ENCODE data around the gene ELMOD3.

ELMOD3 gene

DNA sequence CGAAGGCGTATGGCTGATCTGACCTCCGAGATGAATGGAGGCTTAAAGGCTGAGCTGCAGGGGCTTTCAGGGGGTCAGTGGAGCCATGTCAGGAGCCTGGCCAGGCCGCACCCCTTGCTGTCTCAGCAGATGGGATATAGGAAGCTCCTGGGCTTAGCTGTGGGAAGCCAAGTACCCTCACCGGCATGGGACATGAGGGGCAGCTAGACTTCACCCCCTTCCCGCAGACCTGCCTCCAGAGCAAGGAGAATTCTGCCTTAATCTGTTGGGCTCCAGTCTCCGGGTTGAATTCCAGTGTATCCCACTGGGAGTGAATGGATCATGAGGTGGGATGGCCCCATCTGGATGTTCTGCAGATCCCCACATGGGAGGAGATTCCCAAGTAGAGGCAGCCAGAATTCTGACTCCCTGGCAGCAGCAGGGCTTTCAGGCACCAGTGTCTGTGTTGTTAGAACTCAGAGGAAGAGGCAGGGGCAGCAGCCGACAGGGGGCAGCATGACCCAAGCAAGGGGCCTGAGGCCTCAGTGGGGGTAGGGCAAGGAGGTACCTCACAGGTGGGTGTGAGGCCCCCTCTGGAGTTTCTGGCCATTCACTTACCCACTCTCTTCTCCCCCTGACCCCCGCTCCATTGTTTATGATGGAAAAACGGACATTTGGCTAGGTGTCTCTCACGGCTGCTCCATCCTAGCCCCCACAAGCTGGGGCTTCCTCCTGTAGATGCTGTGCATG is 36.5 kb downstream of the ELMOD3 start:
- Histone ChIP-seq H3K4me1 (ENCODE audit: control insufficient read depth, insufficient read depth, low read length) (no peaks in the 10 kb centered on the region), H3K27ac (ENCODE audit: low read length) (no peak overlapping the region), H3K4me3 (ENCODE audit: low read length) (no peak overlapping the region), H3K36me3 (ENCODE audit: control insufficient read depth, insufficient read depth, low read length) (0 out of 2 replicates have a peak, but pooled peaks cover 4% of the 10 kb centered on the region), H3K9me3 (ENCODE audit: control insufficient read depth, insufficient read depth, low read length) (no peaks in the 10 kb centered on the region), H3K27me3 (ENCODE audit: control insufficient read depth, insufficient read depth, low read length) (no peaks in the 10 kb centered on the region)
- no CpG with 5 or more reads among the region's 11 CpGs for WGBS (ENCODE audit: insufficient coverage, insufficient read length)
- no peak for DNase-seq (ENCODE audit: low read depth, low spot score)

DNA sequence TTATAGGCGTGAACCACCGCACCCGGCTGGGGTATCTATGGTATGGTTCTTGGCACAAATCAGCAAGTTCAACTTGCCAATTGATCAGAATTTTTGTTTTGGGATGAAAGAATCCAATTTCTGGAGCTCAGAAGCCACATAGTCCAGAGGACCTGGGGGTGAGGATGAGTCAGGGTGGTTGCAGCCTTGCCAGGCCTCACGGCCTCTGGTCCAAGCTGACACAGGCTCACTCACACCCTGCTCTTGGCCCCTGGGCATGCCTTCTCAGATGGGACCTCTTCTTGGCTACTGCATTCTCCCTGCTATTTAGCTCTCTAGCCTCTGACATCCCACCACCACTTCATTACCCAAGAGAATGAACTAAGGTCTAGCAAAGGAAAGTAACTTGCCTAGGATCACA is 39.3 kb downstream of the ELMOD3 start:
- no peak for DNase-seq (ENCODE audit: low read depth, low spot score)
- no peaks in the 10 kb centered on the region for H3K4me1 ChIP-seq (ENCODE audit: control insufficient read depth, insufficient read depth, low read length)
- WGBS (ENCODE audit: insufficient coverage, insufficient read length) = no CpG with 5 or more reads among the region's 4 CpGs
- no peaks in the 10 kb centered on the region for H3K27me3 ChIP-seq (ENCODE audit: control insufficient read depth, insufficient read depth, low read length)
- H3K27ac ChIP-seq (ENCODE audit: low read length) = no peak overlapping the region
- H3K4me3 ChIP-seq (ENCODE audit: low read length) = no peak overlapping the region
- H3K9me3 ChIP-seq (ENCODE audit: control insufficient read depth, insufficient read depth, low read length) = no peaks in the 10 kb centered on the region
- H3K36me3 ChIP-seq (ENCODE audit: control insufficient read depth, insufficient read depth, low read length) = 0 out of 2 replicates have a peak, but pooled peaks cover 8% of the 10 kb centered on the region

DNA sequence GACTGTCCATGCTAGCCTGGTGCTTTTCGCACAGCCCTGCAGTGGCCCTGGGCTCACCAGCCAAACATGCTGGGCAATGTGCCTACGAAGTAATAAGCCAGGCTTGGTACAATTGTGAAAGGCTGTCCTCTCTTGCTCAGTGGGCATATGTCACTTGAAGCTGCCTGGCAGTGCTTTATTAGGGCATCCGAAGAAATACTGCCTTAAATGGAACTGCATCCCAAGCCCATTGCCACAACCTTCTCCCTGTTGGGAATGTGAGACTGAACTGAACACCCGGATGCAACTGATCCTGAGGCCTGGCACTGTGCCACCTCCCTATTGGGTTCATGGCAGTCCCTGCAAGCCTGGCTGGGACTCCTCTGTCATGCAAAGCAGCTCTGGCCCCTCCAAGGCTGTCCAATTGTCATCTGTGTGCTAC is 39.7 kb downstream of the ELMOD3 start:
- H3K36me3 ChIP-seq (ENCODE audit: control insufficient read depth, insufficient read depth, low read length) = peaks cover 8% of the 10 kb centered on the region; the same call in 1 of the 2 replicates
- H3K27me3 ChIP-seq (ENCODE audit: control insufficient read depth, insufficient read depth, low read length) = no peaks in the 10 kb centered on the region
- no CpG with 5 or more reads among the region's 4 CpGs for WGBS (ENCODE audit: insufficient coverage, insufficient read length)
- no peak overlapping the region for H3K27ac ChIP-seq (ENCODE audit: low read length)
- H3K9me3 ChIP-seq (ENCODE audit: control insufficient read depth, insufficient read depth, low read length) = no peaks in the 10 kb centered on the region
- no peak for DNase-seq (ENCODE audit: low read depth, low spot score)
- H3K4me3 ChIP-seq (ENCODE audit: low read length) = no peak overlapping the region
- no peaks in the 10 kb centered on the region for H3K4me1 ChIP-seq (ENCODE audit: control insufficient read depth, insufficient read depth, low read length)

GRCh38 chr2:85394976-85395375 is 40.4 kb downstream of the ELMOD3 start:
- DNase-seq (ENCODE audit: low read depth, low spot score) = no peak
- H3K4me3 ChIP-seq (ENCODE audit: low read length) = no peak overlapping the region
- H3K27me3 ChIP-seq (ENCODE audit: control insufficient read depth, insufficient read depth, low read length) = no peaks in the 10 kb centered on the region
- no peaks in the 10 kb centered on the region for H3K9me3 ChIP-seq (ENCODE audit: control insufficient read depth, insufficient read depth, low read length)
- H3K4me1 ChIP-seq (ENCODE audit: control insufficient read depth, insufficient read depth, low read length) = no peaks in the 10 kb centered on the region
- H3K27ac ChIP-seq (ENCODE audit: low read length) = no peak overlapping the region
- peaks cover 7% of the 10 kb centered on the region; the same call in 1 of the 2 replicates for H3K36me3 ChIP-seq (ENCODE audit: control insufficient read depth, insufficient read depth, low read length)
- no CpG with 5 or more reads among the region's 6 CpGs for WGBS (ENCODE audit: insufficient coverage, insufficient read length)

- Histone ChIP-seq H3K4me3 (ENCODE audit: low read length) (no peak overlapping the region), H3K27ac (ENCODE audit: low read length) (no peak overlapping the region)
Measured at GRCh38 chr2:85395912-85396475, 41.4 kb downstream of the ELMOD3 start.

GRCh38 chr2:85396531-85397470 is 42.2 kb downstream of the ELMOD3 start:
- Histone ChIP-seq H3K36me3 (ENCODE audit: control insufficient read depth, insufficient read depth, low read length) (peaks cover 7% of the 10 kb centered on the region; the same call in 1 of the 2 replicates), H3K27me3 (ENCODE audit: control insufficient read depth, insufficient read depth, low read length) (no peaks in the 10 kb centered on the region), H3K4me3 (ENCODE audit: low read length) (no peak overlapping the region), H3K9me3 (ENCODE audit: control insufficient read depth, insufficient read depth, low read length) (no peaks in the 10 kb centered on the region), H3K4me1 (ENCODE audit: control insufficient read depth, insufficient read depth, low read length) (no peaks in the 10 kb centered on the region), H3K27ac (ENCODE audit: low read length) (no peak overlapping the region)
- no CpG with 5 or more reads among the region's 5 CpGs for WGBS (ENCODE audit: insufficient coverage, insufficient read length)
- DNase-seq (ENCODE audit: low read depth, low spot score) = no peak

More at GRCh38 chr2:85395912-85396475, 41.4 kb downstream of the ELMOD3 start:
- H3K27me3 ChIP-seq (ENCODE audit: control insufficient read depth, insufficient read depth, low read length) = no peaks in the 10 kb centered on the region
- H3K4me1 ChIP-seq (ENCODE audit: control insufficient read depth, insufficient read depth, low read length) = no peaks in the 10 kb centered on the region
- WGBS (ENCODE audit: insufficient coverage, insufficient read length) = no CpG with 5 or more reads among the region's 14 CpGs
- DNase-seq (ENCODE audit: low read depth, low spot score) = no peak
- H3K36me3 ChIP-seq (ENCODE audit: control insufficient read depth, insufficient read depth, low read length) = peaks cover 7% of the 10 kb centered on the region; the same call in 1 of the 2 replicates
- H3K9me3 ChIP-seq (ENCODE audit: control insufficient read depth, insufficient read depth, low read length) = no peaks in the 10 kb centered on the region

DNA sequence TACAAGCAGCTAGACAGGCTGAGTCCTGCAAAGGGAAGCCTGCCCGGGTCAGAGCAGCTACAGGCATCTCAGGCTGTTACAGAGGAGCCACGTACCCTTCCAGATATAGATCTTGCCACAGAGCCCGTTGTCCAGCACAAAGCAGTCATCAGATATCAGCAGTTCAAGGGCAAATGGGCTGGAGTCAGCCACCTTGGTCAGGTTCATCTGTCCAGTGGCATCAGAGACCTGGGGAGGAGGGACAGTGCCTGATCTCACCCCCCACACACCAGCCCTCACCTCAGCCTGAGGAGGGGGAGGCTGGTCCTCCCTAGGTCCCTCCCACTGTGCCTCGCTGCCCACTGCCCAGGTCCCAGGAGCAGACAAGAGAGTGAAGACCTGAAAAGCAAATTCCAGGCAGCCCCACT is 43.4 kb downstream of the ELMOD3 start:
- no peak overlapping the region for H3K4me3 ChIP-seq (ENCODE audit: low read length)
- no peaks in the 10 kb centered on the region for H3K9me3 ChIP-seq (ENCODE audit: control insufficient read depth, insufficient read depth, low read length)
- no peaks in the 10 kb centered on the region for H3K27me3 ChIP-seq (ENCODE audit: control insufficient read depth, insufficient read depth, low read length)
- H3K36me3 ChIP-seq (ENCODE audit: control insufficient read depth, insufficient read depth, low read length) = peaks cover 7% of the 10 kb centered on the region; the same call in 1 of the 2 replicates
- no peak for DNase-seq (ENCODE audit: low read depth, low spot score)
- no CpG with 5 or more reads among the region's 4 CpGs for WGBS (ENCODE audit: insufficient coverage, insufficient read length)
- H3K4me1 ChIP-seq (ENCODE audit: control insufficient read depth, insufficient read depth, low read length) = no peaks in the 10 kb centered on the region
- H3K27ac ChIP-seq (ENCODE audit: low read length) = no peak overlapping the region

GRCh38 chr2:85398426-85399182 is 44.0 kb downstream of the ELMOD3 start:
- Histone ChIP-seq H3K4me3 (ENCODE audit: low read length) (no peak overlapping the region; the same call in 1 of the 2 replicates), H3K27me3 (ENCODE audit: control insufficient read depth, insufficient read depth, low read length) (no peaks in the 10 kb centered on the region), H3K9me3 (ENCODE audit: control insufficient read depth, insufficient read depth, low read length) (no peaks in the 10 kb centered on the region), H3K27ac (ENCODE audit: low read length) (no peak overlapping the region), H3K4me1 (ENCODE audit: control insufficient read depth, insufficient read depth, low read length) (no peaks in the 10 kb centered on the region), H3K36me3 (ENCODE audit: control insufficient read depth, insufficient read depth, low read length) (peaks cover 7% of the 10 kb centered on the region; the same call in 1 of the 2 replicates)
- no CpG with 5 or more reads among the region's 8 CpGs for WGBS (ENCODE audit: insufficient coverage, insufficient read length)
- no peak for DNase-seq (ENCODE audit: low read depth, low spot score)

- Histone ChIP-seq H3K27me3 (ENCODE audit: control insufficient read depth, insufficient read depth, low read length) (no peaks in the 10 kb centered on the region), H3K4me1 (ENCODE audit: control insufficient read depth, insufficient read depth, low read length) (no peaks in the 10 kb centered on the region), H3K27ac (ENCODE audit: low read length) (no peak overlapping the region), H3K9me3 (ENCODE audit: control insufficient read depth, insufficient read depth, low read length) (no peaks in the 10 kb centered on the region), H3K4me3 (ENCODE audit: low read length) (no peak overlapping the region), H3K36me3 (ENCODE audit: control insufficient read depth, insufficient read depth, low read length) (peaks cover 7% of the 10 kb centered on the region; the same call in 1 of the 2 replicates)
- no CpG with 5 or more reads among the region's 8 CpGs for WGBS (ENCODE audit: insufficient coverage, insufficient read length)
- DNase-seq (ENCODE audit: low read depth, low spot score) = no peak
Measured at GRCh38 chr2:85399183-85399455, 44.5 kb downstream of the ELMOD3 start.

DNA sequence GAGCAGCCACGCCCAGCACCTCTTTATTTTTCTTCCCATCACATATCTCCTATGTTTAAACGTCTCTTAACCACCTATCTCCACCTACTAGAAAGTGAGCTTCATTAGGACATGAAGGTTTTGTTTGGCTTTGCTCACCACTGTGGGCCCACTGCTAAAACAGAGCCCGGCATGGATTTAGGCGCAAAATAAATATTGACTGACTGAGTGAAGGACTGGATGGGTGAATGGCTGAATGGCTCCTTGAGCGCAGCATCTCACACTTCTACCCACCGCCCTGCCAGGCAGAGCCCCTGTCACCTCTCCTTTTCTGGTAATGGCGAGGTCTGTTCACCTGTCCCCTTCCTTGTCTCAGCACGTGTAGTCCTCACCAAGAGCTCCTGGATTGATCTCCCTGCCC is 45.5 kb downstream of the ELMOD3 start:
- H3K9me3 ChIP-seq (ENCODE audit: control insufficient read depth, insufficient read depth, low read length) = no peaks in the 10 kb centered on the region
- no peak for DNase-seq (ENCODE audit: low read depth, low spot score)
- no CpG with 5 or more reads among the region's 8 CpGs for WGBS (ENCODE audit: insufficient coverage, insufficient read length)
- no peak overlapping the region for H3K27ac ChIP-seq (ENCODE audit: low read length)
- H3K36me3 ChIP-seq (ENCODE audit: control insufficient read depth, insufficient read depth, low read length) = peaks cover 7% of the 10 kb centered on the region; the same call in 1 of the 2 replicates
- no peak overlapping the region for H3K4me3 ChIP-seq (ENCODE audit: low read length)
- no peaks in the 10 kb centered on the region for H3K4me1 ChIP-seq (ENCODE audit: control insufficient read depth, insufficient read depth, low read length)
- no peaks in the 10 kb centered on the region for H3K27me3 ChIP-seq (ENCODE audit: control insufficient read depth, insufficient read depth, low read length)

Measured in iPS DF 6.9 (cell line).